HEK293 (cell line): ENCODE measurements around the gene CFAP73.

Experiments used
- CTCF ChIA-PET: fragments of 350-600 bp; formaldehyde crosslinking; extraction: SDS; loops from one replicate; lab custom pipeline; 2021; ENCODE audit warnings: antibody characterized with exemption; lab: Yijun Ruan, JAX
- POLR2A ChIA-PET: fragments of 300-600 bp; formaldehyde crosslinking; extraction: SDS; loops from one replicate; lab custom pipeline; 2020; ENCODE audit warnings: antibody characterized with exemption, inconsistent platforms; lab: Yijun Ruan, JAX
- H3K27ac ChIP-seq: fragments of 200-500 bp; sonication (Bioruptor generic); 2 replicates; pipeline ENCODE4 v1.5.1; 2014; ENCODE audit warnings: low read depth, low read length, control low read depth, inconsistent platforms; ENCODE audit errors: extremely low read depth
- H3K36me3 ChIP-seq, 2 experiments: fragments of 200-500 bp in 1 of 2; sonication (Bioruptor generic) in 1 of 2; 1 replicate in 1 of 2; 2 replicates in 1 of 2; pipeline ENCODE4 v1.5.1; 2014 to 2017; ENCODE audit warnings: inconsistent platforms in 2 of 2, low read length in 2 of 2; ENCODE audit not compliant: control insufficient read depth in 2 of 2, insufficient read depth in 1 of 2
- H3K4me1 ChIP-seq: fragments of 200-500 bp; sonication (Bioruptor generic); 2 replicates; pipeline ENCODE4 v1.5.1; 2014; ENCODE audit warnings: mild to moderate bottlenecking, low read length, inconsistent platforms; ENCODE audit not compliant: control insufficient read depth, insufficient read depth
- H3K4me3 ChIP-seq: 2 replicates; pipeline ENCODE4 v1.5.1; 2011; ENCODE audit warnings: low read depth, mild to moderate bottlenecking, control low read depth, low read length, moderate library complexity
- H3K9me3 ChIP-seq: fragments of 200-500 bp; sonication (Bioruptor generic); 2 replicates; pipeline ENCODE4 v1.5.1; 2014; ENCODE audit warnings: low read depth, low read length, inconsistent platforms; ENCODE audit not compliant: control insufficient read depth, insufficient read depth
- BCL6B ChIP-seq: fragments of 450-650 bp; formaldehyde crosslinking; IDR thresholded peaks from 2 replicates; pipeline ENCODE4 v1.5.1; 2017; ENCODE audit warnings: missing biosample characterization, missing genetic modification characterization
- GLIS2 ChIP-seq: fragments of 450-650 bp; formaldehyde crosslinking; IDR thresholded peaks from 2 replicates; pipeline ENCODE4 v1.5.1; 2016; ENCODE audit warnings: missing biosample characterization, missing genetic modification characterization
- KLF17 ChIP-seq: fragments of 450-650 bp; formaldehyde crosslinking; IDR thresholded peaks from 2 replicates; pipeline ENCODE4 v1.5.1; 2016; ENCODE audit warnings: missing biosample characterization, missing genetic modification characterization
- KLF8 ChIP-seq: fragments of 450-650 bp; formaldehyde crosslinking; IDR thresholded peaks from 2 replicates; pipeline ENCODE4 v1.5.1; 2016; ENCODE audit warnings: missing biosample characterization, missing genetic modification characterization
- OVOL3 ChIP-seq: fragments of 450-650 bp; formaldehyde crosslinking; IDR thresholded peaks from 2 replicates; pipeline ENCODE4 v1.5.1; 2016; ENCODE audit warnings: missing biosample characterization, missing genetic modification characterization
- RBAK ChIP-seq: fragments of 450-650 bp; formaldehyde crosslinking; IDR thresholded peaks from 2 replicates; pipeline ENCODE4 v1.5.1; 2016; ENCODE audit warnings: missing biosample characterization, missing genetic modification characterization
- SP7 ChIP-seq: fragments of 450-650 bp; formaldehyde crosslinking; IDR thresholded peaks from 2 replicates; pipeline ENCODE4 v1.5.1; 2016; ENCODE audit warnings: missing biosample characterization, missing genetic modification characterization
- TRIM28 ChIP-seq: IDR thresholded peaks from 2 replicates; pipeline ENCODE4 v1.6.1; 2011; ENCODE audit warnings: low read length, control low read depth, borderline replicate concordance
- ZBTB7A ChIP-seq: fragments of 450-650 bp; formaldehyde crosslinking; IDR thresholded peaks from 2 replicates; pipeline ENCODE4 v1.5.1; 2016; ENCODE audit warnings: low read depth, missing biosample characterization, missing genetic modification characterization
- ZBTB8A ChIP-seq: fragments of 450-650 bp; formaldehyde crosslinking; IDR thresholded peaks from 2 replicates; pipeline ENCODE4 v1.5.1; 2016; ENCODE audit warnings: missing biosample characterization, missing genetic modification characterization
- ZEB2 ChIP-seq: fragments of 450-650 bp; formaldehyde crosslinking; IDR thresholded peaks from 2 replicates; pipeline ENCODE4 v1.5.1; 2016; ENCODE audit warnings: missing biosample characterization, missing genetic modification characterization
- ZFP41 ChIP-seq: fragments of 450-650 bp; formaldehyde crosslinking; IDR thresholded peaks from 2 replicates; pipeline ENCODE4 v1.5.1; 2016; ENCODE audit warnings: missing biosample characterization, missing genetic modification characterization, borderline replicate concordance
- ZNF221 ChIP-seq: fragments of 450-650 bp; formaldehyde crosslinking; IDR thresholded peaks from 2 replicates; pipeline ENCODE4 v1.5.1; 2017; ENCODE audit warnings: missing biosample characterization, missing genetic modification characterization, borderline replicate concordance
- ZNF302 ChIP-seq: fragments of 450-650 bp; formaldehyde crosslinking; IDR thresholded peaks from 2 replicates; pipeline ENCODE4 v1.5.1; 2016; ENCODE audit warnings: missing biosample characterization, missing genetic modification characterization, low read depth
- ZNF324 ChIP-seq: fragments of 450-650 bp; formaldehyde crosslinking; IDR thresholded peaks from 2 replicates; pipeline ENCODE4 v1.5.1; 2016; ENCODE audit warnings: missing biosample characterization, missing genetic modification characterization
- ZNF335 ChIP-seq: fragments of 450-650 bp; formaldehyde crosslinking; conservative IDR thresholded peaks from 2 replicates; pipeline ENCODE4 v1.5.1; 2016; ENCODE audit warnings: missing biosample characterization, missing genetic modification characterization
- ZNF433 ChIP-seq: fragments of 450-650 bp; formaldehyde crosslinking; IDR thresholded peaks from 2 replicates; pipeline ENCODE4 v1.5.1; 2016; ENCODE audit warnings: missing biosample characterization, missing genetic modification characterization, low read depth
- ZNF544 ChIP-seq: fragments of 450-650 bp; formaldehyde crosslinking; IDR thresholded peaks from 2 replicates; pipeline ENCODE4 v1.5.0; 2017; ENCODE audit warnings: missing biosample characterization, missing genetic modification characterization
- ZNF555 ChIP-seq: fragments of 450-650 bp; formaldehyde crosslinking; conservative IDR thresholded peaks from 2 replicates; pipeline ENCODE4 v1.5.1; 2017; ENCODE audit warnings: missing biosample characterization, mild to moderate bottlenecking, missing genetic modification characterization, inconsistent platforms
- ZNF596 ChIP-seq: fragments of 450-650 bp; IDR thresholded peaks from 2 replicates; pipeline ENCODE4 v1.5.0; 2018; ENCODE audit warnings: missing biosample characterization, mild to moderate bottlenecking, missing genetic modification characterization, moderate library complexity
- ZNF660 ChIP-seq: fragments of 450-650 bp; IDR thresholded peaks from 2 replicates; pipeline ENCODE4 v1.5.1; 2018; ENCODE audit warnings: missing biosample characterization, mild to moderate bottlenecking, missing genetic modification characterization
- ZNF677 ChIP-seq: fragments of 450-650 bp; IDR thresholded peaks from 2 replicates; pipeline ENCODE4 v1.5.0; 2018; ENCODE audit warnings: missing biosample characterization, mild to moderate bottlenecking, missing genetic modification characterization, moderate library complexity
- ZNF785 ChIP-seq: fragments of 450-650 bp; formaldehyde crosslinking; IDR thresholded peaks from 2 replicates; pipeline ENCODE4 v1.5.1; 2016; ENCODE audit warnings: missing biosample characterization, missing genetic modification characterization
- TF ChIP-seq, protein P1 (sequence below): fragments of 450-650 bp; formaldehyde crosslinking; IDR thresholded peaks from 2 replicates; pipeline ENCODE4 v1.5.1; 2016; ENCODE audit warnings: missing biosample characterization, missing genetic modification characterization
- TF ChIP-seq, protein P2 (sequence below): fragments of 450-650 bp; formaldehyde crosslinking; IDR thresholded peaks from 2 replicates; pipeline ENCODE4 v1.5.1; 2016; ENCODE audit warnings: missing biosample characterization, missing genetic modification characterization

Gene CFAP73

DNA sequence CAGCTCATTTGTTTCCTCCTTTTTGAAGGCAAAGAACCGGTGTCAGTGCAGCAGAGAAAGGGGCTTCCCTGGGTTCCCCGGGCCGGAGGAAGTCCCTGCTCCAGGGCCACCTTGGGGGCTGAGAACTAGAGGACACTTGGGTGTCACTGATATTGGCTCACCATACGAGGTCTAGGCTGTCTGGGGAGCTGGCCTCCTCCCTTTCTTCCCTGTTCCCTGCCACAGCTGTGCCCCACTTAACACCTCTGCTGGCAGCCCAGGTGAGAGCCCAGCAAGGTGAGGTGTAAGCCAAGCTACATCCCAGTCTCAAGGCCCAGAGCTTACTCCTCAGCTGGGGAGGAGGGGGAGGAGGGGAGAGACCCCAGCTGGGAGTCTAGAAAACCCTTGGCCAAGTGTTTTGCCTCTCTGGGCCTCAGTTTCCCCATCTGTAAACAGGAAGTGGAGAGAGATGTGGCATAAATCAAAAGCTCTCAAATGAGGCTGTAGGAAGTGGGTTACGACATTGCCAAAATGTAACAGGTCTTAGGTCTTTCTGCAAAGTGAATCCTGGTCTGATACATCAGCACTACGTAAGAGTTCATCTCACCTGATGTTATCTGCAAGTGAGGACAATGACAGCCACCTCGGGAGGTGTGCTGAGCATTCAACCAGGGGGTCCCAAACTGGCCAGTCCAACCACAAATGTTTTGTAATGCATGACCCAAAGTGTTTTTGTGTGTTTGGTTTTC is 39.5 kb upstream of the CFAP73 start (continued):
- TF ChIP-seq GLIS2 (tag by site-specific recombination) (no peak), RBAK (tag by site-specific recombination) (no peak), BCL6B (tag by site-specific recombination) (no peak), KLF8 (no peak), ZNF335 (tag by site-specific recombination) (no peak), ZNF660 (no peak), ZNF544 (no peak), ZNF433 (tag by site-specific recombination) (no peak), ZNF596 (tag by site-specific recombination) (no peak), ZNF302 (no peak)

- Histone ChIP-seq H3K9me3 (no peaks in the 10 kb centered on the region), H3K4me3 (no peak overlapping the region), H3K27ac (no peak overlapping the region), H3K4me1 (no peaks in the 10 kb centered on the region), H3K36me3 (no peaks in the 10 kb centered on the region)
- ChIA-PET CTCF (interaction anchor here (1.1 kb wide), 1 partner anchor 9 kb away, joined by 3 read pairs; no protein-coding TSS in a partner anchor), POLR2A (no interaction called here)
- TF ChIP-seq ZEB2 (tag by site-specific recombination) (no peak), ZNF324 (tag by site-specific recombination) (no peak), ZNF221 (tag by site-specific recombination) (no peak), ZFP41 (tag by site-specific recombination) (no peak), ZBTB7A (tag by site-specific recombination) (no peak), KLF17 (no peak), ZNF555 (no peak), OVOL3 (no peak), ZBTB8A (tag by site-specific recombination) (no peak), SP7 (no peak), TRIM28 (no peak), ZNF785 (tag by site-specific recombination) (no peak), ZNF677 (tag by site-specific recombination) (no peak)
- TF ChIP-seq, protein P1, sequence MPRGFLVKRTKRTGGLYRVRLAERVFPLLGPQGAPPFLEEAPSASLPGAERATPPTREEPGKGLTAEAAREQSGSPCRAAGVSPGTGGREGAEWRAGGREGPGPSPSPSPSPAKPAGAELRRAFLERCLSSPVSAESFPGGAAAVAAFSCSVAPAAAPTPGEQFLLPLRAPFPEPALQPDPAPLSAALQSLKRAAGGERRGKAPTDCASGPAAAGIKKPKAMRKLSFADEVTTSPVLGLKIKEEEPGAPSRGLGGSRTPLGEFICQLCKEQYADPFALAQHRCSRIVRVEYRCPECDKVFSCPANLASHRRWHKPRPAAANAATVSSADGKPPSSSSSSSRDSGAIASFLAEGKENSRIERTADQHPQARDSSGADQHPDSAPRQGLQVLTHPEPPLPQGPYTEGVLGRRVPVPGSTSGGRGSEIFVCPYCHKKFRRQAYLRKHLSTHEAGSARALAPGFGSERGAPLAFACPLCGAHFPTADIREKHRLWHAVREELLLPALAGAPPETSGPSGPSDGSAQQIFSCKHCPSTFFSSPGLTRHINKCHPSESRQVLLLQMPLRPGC (tag by site-specific recombination) = no peak
- TF ChIP-seq, protein P2, sequence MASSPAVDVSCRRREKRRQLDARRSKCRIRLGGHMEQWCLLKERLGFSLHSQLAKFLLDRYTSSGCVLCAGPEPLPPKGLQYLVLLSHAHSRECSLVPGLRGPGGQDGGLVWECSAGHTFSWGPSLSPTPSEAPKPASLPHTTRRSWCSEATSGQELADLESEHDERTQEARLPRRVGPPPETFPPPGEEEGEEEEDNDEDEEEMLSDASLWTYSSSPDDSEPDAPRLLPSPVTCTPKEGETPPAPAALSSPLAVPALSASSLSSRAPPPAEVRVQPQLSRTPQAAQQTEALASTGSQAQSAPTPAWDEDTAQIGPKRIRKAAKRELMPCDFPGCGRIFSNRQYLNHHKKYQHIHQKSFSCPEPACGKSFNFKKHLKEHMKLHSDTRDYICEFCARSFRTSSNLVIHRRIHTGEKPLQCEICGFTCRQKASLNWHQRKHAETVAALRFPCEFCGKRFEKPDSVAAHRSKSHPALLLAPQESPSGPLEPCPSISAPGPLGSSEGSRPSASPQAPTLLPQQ (tag by site-specific recombination) = no peak
These were observed 38.3 kb upstream of the CFAP73 start for GRCh38 chr12:113111247-113111646.
